ENCODE measurements around the gene UBE2D4. TPM values are rescaled to one million over a fixed set of nuclear protein-coding genes. Genes with fewer than 3 reads are reported as not detected.
A peak's percentile ranks its signal among the peaks of the same experiment; 100 is the strongest.

Gene UBE2D4
- total and polyA plus RNA-seq, 7 donors = 50.2 to 118 (median 67.1) TPM

GRCh38 chr7:43926798-43927123 lies 525 bp downstream of the UBE2D4 start:
- WGBS, 3 donors = 1 to 4% (median 2%) methylated on average over 6 of the region's 6 CpGs
- DNase-seq = no peak
- peak overlapping the region; percentile 93 for H3K27ac ChIP-seq
- no peaks in the 10 kb centered on the region for H3K27me3 ChIP-seq (ENCODE audit: insufficient read depth in 3 of 3, low read length in 2 of 3)
- peak in 3 of 4 donors; percentile 27 to 41 (median 29) for ATAC-seq
- H3K9me3 ChIP-seq = no peaks in the 10 kb centered on the region
- no peak for TF ChIP-seq CTCF (IDR thresholded peaks at IDR 0.05)
- intact Hi-C loops (cut with DNase I) = loop anchor here (2.0 to 5.0 kb wide), 2 partner anchors 54 kb away; no protein-coding TSS in a partner anchor
- H3K4me1 ChIP-seq = peaks cover 16% of the 10 kb centered on the region
- H3K4me3 ChIP-seq = peak overlapping the region; percentile 77
- H3K36me3 ChIP-seq (ENCODE audit: insufficient read depth in 1 of 2, low read depth in 1 of 2) = no peaks in the 10 kb centered on the region

GRCh38 chr7:43927810-43928209 lies 1.6 kb downstream of the UBE2D4 start:
- Histone ChIP-seq H3K36me3 (ENCODE audit: insufficient read depth in 1 of 2, low read depth in 1 of 2) (no peaks in the 10 kb centered on the region), H3K27me3 (ENCODE audit: insufficient read depth in 3 of 3, low read length in 2 of 3) (no peaks in the 10 kb centered on the region), H3K4me3 (peak overlapping the region; percentile 77), H3K9me3 (no peaks in the 10 kb centered on the region), H3K4me1 (peaks cover 16% of the 10 kb centered on the region), H3K27ac (peak overlapping the region; percentile 93)
- WGBS, 3 donors = 92 to 94% (median 93%) methylated on average over 4 of the region's 4 CpGs
- DNase-seq (no peak), ATAC-seq (no peak)
- TF ChIP-seq CTCF (IDR thresholded peaks at IDR 0.05) = no peak
- intact Hi-C loops (cut with DNase I) = loop anchor here (2.0 to 5.0 kb wide), 2 partner anchors 55 to 56 kb away; no protein-coding TSS in a partner anchor

GRCh38 chr7:43929529-43930457 lies 3.6 kb downstream of the UBE2D4 start:
- H3K4me1 ChIP-seq = peaks cover 16% of the 10 kb centered on the region
- DNase-seq (no peak), ATAC-seq (no peak)
- no peak overlapping the region for H3K4me3 ChIP-seq
- H3K36me3 ChIP-seq (ENCODE audit: insufficient read depth in 1 of 2, low read depth in 1 of 2) = no peaks in the 10 kb centered on the region
- intact Hi-C loops (cut with DNase I) = loop anchor here in 1 of 2 donors (5.0 kb wide), 1 partner anchor 57 kb away; no protein-coding TSS in a partner anchor
- H3K27ac ChIP-seq = no peak overlapping the region
- no peaks in the 10 kb centered on the region for H3K9me3 ChIP-seq
- no peak for TF ChIP-seq CTCF (IDR thresholded peaks at IDR 0.05)
- 91 to 93% (median 92%) methylated on average over 5 of the region's 5 CpGs for WGBS, 3 donors
- no peaks in the 10 kb centered on the region for H3K27me3 ChIP-seq (ENCODE audit: insufficient read depth in 3 of 3, low read length in 2 of 3)

GRCh38 chr7:43931346-43931745 lies 5.1 kb downstream of the UBE2D4 start:
- intact Hi-C loops (cut with DNase I) = no loop called here
- Histone ChIP-seq H3K36me3 (ENCODE audit: insufficient read depth in 1 of 2, low read depth in 1 of 2) (no peaks in the 10 kb centered on the region), H3K27me3 (ENCODE audit: insufficient read depth in 3 of 3, low read length in 2 of 3) (no peaks in the 10 kb centered on the region), H3K4me1 (peaks cover 8% of the 10 kb centered on the region), H3K4me3 (no peak overlapping the region), H3K27ac (no peak overlapping the region), H3K9me3 (no peaks in the 10 kb centered on the region)
- no peak for DNase-seq
- ATAC-seq = no peak
- WGBS, 3 donors = 80 to 83% (median 83%) methylated on average over 7 of the region's 7 CpGs
- no peak for TF ChIP-seq CTCF (IDR thresholded peaks at IDR 0.05)
